HG02623 (cell line): ENCODE measurements around the gene SLX9.

ENCODE experiments used
- ATAC-seq: cut with Tn5 transposase; IDR thresholded peaks from one replicate; pipeline ENCODE4 v1.9.1; 2021; ENCODE audit warnings: moderate library complexity; ENCODE audit not compliant: unreplicated experiment

Gene SLX9

GRCh38 chr21:44939532-44940115 is at the start of gene SLX9:
SLX9 (plus strand) TSS chr21:44940029; CDS start chr21:44940058, 29 bp downstream.
- peak; percentile 77 for ATAC-seq

GRCh38 chr21:44890338-44890931 is 49.4 kb upstream of the SLX9 start:
- ATAC-seq, result no peak

- no peak for ATAC-seq
Measured at GRCh38 chr21:44890961-44891541, 48.8 kb upstream of the SLX9 start.

- ATAC-seq, result no peak
Measured at GRCh38 chr21:44891631-44892031, 48.2 kb upstream of the SLX9 start.

GRCh38 chr21:44892095-44892494 is 47.7 kb upstream of the SLX9 start:
- no peak for ATAC-seq

GRCh38 chr21:44892536-44893277 is 47.1 kb upstream of the SLX9 start:
- ATAC-seq, result no peak

- ATAC-seq, result no peak
Measured at GRCh38 chr21:44893278-44893556, 46.6 kb upstream of the SLX9 start.

- no peak for ATAC-seq
Measured at GRCh38 chr21:44893948-44894656, 45.7 kb upstream of the SLX9 start.

GRCh38 chr21:44894687-44895302 is 45.0 kb upstream of the SLX9 start:
- no peak for ATAC-seq

- ATAC-seq, result no peak
Measured at GRCh38 chr21:44895859-44896258, 44.0 kb upstream of the SLX9 start.

- no peak for ATAC-seq
Measured at GRCh38 chr21:44896561-44897286, 43.1 kb upstream of the SLX9 start.

- no peak for ATAC-seq
Measured at GRCh38 chr21:44897326-44898010, 42.4 kb upstream of the SLX9 start.

- no peak for ATAC-seq
Measured at GRCh38 chr21:44898011-44898488, 41.8 kb upstream of the SLX9 start.

- no peak for ATAC-seq
Measured at GRCh38 chr21:44898851-44899767, 40.7 kb upstream of the SLX9 start.

- ATAC-seq, result no peak
Measured at GRCh38 chr21:44899768-44900558, 39.9 kb upstream of the SLX9 start.

- no peak for ATAC-seq
Measured at GRCh38 chr21:44900559-44901251, 39.1 kb upstream of the SLX9 start.

- ATAC-seq, result no peak
Measured at GRCh38 chr21:44901391-44902074, 38.3 kb upstream of the SLX9 start.
